ENCODE measurements around the gene ZNF44.
A peak's percentile ranks its signal among the peaks of the same experiment; 100 is the strongest.
"Not testable (repeated sequence)": the region's sequence is repeated elsewhere in the genome, so short reads cannot be mapped to it uniquely, and the experiment has no call there.

ZNF44 gene

GRCh38 chr19:12318782-12319413 lies 24.2 kb upstream of the ZNF44 start:
- DNase-seq (ENCODE audit: low spot score), result no peak
- no peak for TF ChIP-seq CTCF (IDR thresholded peaks at IDR 0.05; ENCODE audit: extremely low read depth, insufficient read depth, missing control alignments)
- in situ Hi-C loops (cut with MboI; ENCODE audit: low pct_unique_long_range_greater_than_20kb, low sequenced_read_pairs, unreplicated experiment), result no loop called here

GRCh38 chr19:12314553-12314952 lies 19.9 kb upstream of the ZNF44 start:
- TF ChIP-seq CTCF (IDR thresholded peaks at IDR 0.05; ENCODE audit: extremely low read depth, insufficient read depth, missing control alignments), result no peak
- in situ Hi-C loops (cut with MboI; ENCODE audit: low pct_unique_long_range_greater_than_20kb, low sequenced_read_pairs, unreplicated experiment), result no loop called here
- no peak for DNase-seq (ENCODE audit: low spot score)

GRCh38 chr19:12308891-12309290 lies 14.2 kb upstream of the ZNF44 start:
- in situ Hi-C loops (cut with MboI; ENCODE audit: low pct_unique_long_range_greater_than_20kb, low sequenced_read_pairs, unreplicated experiment); DNase-seq (ENCODE audit: low spot score): not testable (repeated sequence)

GRCh38 chr19:12295191-12295590 lies 508 bp upstream of the ZNF44 start:
- no peak for DNase-seq (ENCODE audit: low spot score)
- TF ChIP-seq CTCF (IDR thresholded peaks at IDR 0.05; ENCODE audit: extremely low read depth, insufficient read depth, missing control alignments), result no peak
- in situ Hi-C loops (cut with MboI; ENCODE audit: low pct_unique_long_range_greater_than_20kb, low sequenced_read_pairs, unreplicated experiment), result no loop called here

GRCh38 chr19:12293777-12294248 lies 870 bp downstream of the ZNF44 start:
- peak; percentile 78 for DNase-seq (ENCODE audit: low spot score)
- TF ChIP-seq CTCF (IDR thresholded peaks at IDR 0.05; ENCODE audit: extremely low read depth, insufficient read depth, missing control alignments), result no peak
- in situ Hi-C loops (cut with MboI; ENCODE audit: low pct_unique_long_range_greater_than_20kb, low sequenced_read_pairs, unreplicated experiment), result no loop called here

- DNase-seq (ENCODE audit: low spot score), result no peak
- in situ Hi-C loops (cut with MboI; ENCODE audit: low pct_unique_long_range_greater_than_20kb, low sequenced_read_pairs, unreplicated experiment), result no loop called here
- TF ChIP-seq CTCF (IDR thresholded peaks at IDR 0.05; ENCODE audit: extremely low read depth, insufficient read depth, missing control alignments), result no peak
Observed at GRCh38 chr19:12289790-12290065, 5.0 kb downstream of the ZNF44 start.

- in situ Hi-C loops (cut with MboI; ENCODE audit: low pct_unique_long_range_greater_than_20kb, low sequenced_read_pairs, unreplicated experiment), result no loop called here
- TF ChIP-seq CTCF (IDR thresholded peaks at IDR 0.05; ENCODE audit: extremely low read depth, insufficient read depth, missing control alignments), result no peak
Observed at GRCh38 chr19:12287958-12288500, 6.7 kb downstream of the ZNF44 start.

More at GRCh38 chr19:12287958-12288500, 6.7 kb downstream of the ZNF44 start:
- no peak for DNase-seq (ENCODE audit: low spot score)

Data from GM13977 (cell line).